NCI-H1048 (cell line): ENCODE measurements around the gene RC3H2.
"Not testable (repeated sequence)": the region's sequence is repeated elsewhere in the genome, so short reads cannot be mapped to it uniquely, and the experiment has no call there.

Experiments
- DNase-seq: peaks from one replicate; lab custom pipeline; 2025; lab: John Stamatoyannopoulos, UW

Gene RC3H2

DNA sequence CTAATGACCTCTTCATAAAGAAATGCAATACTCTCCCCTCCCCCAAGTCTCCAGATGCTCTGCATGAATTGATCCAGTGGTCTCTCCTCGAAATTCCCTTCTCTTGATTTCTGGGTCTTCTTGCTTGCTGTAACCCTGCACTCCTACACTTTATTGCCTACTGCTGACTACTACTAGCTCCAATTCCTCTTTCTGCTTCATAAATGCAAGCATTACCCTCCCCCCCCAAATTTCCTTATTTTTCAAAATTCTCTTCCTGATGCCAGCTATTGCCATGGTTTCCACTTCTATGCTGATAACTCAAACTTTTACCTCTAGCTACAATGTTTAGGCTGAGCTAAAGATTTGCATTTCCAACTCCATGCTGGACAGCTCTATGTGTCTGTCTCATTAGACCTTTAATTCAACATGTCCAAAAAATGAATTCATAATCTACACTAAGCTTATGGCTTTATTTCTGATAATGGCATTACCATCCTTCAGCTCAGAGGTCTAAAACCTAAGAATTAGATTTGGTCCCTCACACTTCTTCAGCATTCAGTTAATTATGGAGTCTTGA lies 24.7 kb upstream of the RC3H2 start:
- no peak for DNase-seq

DNA sequence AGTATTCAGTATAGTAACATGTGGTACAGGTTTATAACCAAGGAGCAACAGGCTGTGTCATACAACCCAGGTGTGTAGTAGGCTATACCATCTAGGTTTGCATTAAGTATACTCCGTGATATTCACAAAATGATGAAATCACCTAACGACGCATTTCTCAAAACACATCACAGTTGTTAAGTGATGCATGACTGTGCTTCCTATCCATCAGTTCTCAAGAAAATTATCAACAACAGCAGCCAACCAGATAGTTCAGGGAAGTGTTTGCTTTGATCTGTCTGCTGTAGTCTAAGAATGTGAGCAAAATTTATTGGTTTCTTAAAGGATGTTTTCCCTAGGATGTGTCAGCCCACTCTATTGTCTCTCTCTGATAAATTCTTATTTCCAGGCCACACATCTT lies 18.8 kb upstream of the RC3H2 start:
- DNase-seq, result no peak

DNA sequence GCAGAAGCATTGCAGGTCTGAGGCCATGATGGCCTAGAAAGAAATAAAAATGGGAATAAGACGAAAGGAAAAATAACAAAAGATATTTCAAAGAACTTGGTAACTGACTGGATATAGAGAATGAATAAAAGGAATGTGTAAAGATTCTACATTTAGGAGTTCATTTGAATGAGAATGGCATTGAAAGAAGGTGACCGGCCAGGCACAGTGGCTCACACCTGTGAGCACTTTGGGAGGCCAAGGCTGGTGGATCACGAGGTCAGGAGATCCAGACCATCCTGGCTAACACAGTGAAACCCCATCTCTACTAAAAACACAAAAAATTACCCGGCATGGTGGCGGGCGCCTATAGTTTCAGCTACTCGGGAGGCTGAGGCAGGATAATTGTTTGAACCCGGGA lies 17.6 kb upstream of the RC3H2 start:
- no peak for DNase-seq

DNA sequence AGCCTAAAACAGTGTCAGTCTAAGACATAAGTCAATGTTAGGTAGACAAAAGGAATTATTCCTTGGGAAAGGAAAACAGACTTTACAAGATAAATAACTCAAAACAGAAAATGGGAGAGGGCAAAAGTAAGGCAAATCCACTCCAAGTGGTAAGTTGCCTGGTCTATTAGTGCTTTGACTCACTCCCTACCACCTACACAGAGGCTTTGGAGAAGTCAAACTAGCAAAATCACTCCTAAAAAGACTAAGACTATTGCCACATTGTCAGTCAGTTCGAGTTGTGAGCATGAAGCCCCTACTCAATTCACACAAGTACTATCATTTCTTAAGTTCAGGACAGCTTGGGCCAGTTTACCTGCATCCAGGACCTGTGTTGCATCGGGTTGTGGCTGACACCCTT lies 13.2 kb upstream of the RC3H2 start:
- no peak for DNase-seq

DNA sequence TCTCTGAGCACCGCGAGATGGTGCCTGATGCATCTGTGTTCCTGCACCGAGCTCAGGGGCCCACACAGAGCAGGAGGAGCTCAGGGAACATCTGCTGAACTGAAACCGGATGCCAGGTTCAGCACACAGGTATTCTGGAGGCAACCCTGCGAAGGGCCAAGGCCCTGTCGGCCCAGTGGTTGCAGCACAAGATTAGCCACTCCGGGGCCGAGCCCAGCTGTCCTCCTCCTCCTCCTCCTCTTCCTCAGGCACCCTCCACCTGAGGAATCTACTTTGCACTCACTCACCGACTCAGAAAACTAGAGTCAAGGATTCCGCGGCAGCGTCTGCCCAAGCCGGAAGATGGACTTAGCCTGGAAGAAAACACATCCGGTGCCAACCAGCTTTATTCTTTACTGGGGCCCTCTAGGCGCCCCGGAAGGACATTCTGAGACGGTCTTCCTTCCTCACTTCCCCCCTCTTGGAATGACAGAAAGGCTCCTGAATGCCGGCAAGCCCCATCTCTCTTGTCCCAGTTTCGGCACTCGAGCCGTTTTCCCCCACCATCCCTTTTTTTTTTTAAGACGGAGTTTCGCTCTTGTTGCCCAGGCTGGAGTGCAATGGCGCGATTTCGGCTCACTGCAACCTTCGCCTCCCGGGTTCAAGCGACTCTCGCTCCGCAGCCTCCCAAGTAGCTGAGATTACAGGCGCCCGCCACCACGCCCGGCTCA lies 8.0 kb upstream of the RC3H2 start, which contains the start of gene ZBTB6:
Gene ZBTB6 (minus strand): TSS at position 360 of the 710 bp plus-strand sequence. CDS start 1,251 bp downstream, outside the sequence.
- DNase-seq, result peak; percentile 18

DNA sequence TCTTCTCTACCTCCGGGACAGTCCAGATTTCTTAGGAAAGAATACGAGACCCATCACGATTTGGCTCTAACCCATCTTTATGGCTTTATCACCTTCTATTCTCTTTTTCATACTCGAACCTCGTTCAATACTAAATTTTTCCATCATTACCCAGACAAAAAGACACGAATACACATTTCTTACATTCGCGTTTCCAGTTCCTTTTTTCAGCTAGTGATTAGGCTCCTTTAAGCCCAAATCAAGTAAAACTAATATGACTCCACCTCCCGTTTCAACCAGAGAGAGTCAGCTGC lies 7.5 kb upstream of the RC3H2 start:
- no peak for DNase-seq

DNA sequence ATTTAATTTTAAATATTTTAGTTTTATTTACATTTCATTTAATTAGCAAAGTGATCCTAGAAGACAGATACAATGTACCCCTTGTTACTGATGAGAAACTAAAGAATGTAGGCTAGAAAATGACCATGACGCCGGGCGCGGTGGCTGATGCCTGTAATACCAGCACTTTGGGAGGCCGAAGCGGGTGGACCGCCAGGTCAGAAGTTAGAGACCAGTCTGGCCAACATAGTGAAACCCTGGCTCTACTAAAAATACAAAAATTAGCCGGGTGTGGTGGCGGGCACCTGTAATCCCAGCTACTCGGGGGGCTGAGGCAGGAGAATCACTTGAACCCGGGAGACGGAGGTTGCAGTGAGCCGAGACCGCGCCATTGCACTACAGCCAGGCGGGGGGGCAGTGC lies 963 bp upstream of the RC3H2 start:
- not testable (repeated sequence) for DNase-seq

GRCh38 chr9:122904466-122904822 lies 715 bp downstream of the RC3H2 start:
- DNase-seq, result no peak

GRCh38 chr9:122900791-122901190 lies 4.4 kb downstream of the RC3H2 start:
- DNase-seq, result no peak

DNA sequence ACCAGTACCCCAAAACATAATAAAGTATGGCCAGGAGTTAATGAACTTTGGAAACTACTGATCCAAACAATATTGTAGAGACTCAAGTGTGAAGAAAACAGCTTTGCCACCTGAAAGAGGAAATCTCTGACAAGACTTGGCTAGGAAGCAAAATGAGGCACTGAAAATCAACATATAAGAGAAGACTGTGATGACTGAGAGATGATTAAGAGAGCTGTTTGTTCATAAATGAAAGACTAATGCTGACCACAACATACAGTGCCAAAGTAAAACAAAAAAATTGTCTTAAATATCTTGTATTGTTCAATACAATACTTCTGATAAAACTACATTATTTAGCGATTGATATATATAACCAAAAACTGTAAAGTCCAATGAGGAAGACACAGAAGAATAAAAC lies 7.2 kb downstream of the RC3H2 start:
- no peak for DNase-seq

GRCh38 chr9:122888480-122888879 lies 16.7 kb downstream of the RC3H2 start:
- no peak for DNase-seq

- no peak for DNase-seq
Measured at GRCh38 chr9:122883125-122883524, 22.0 kb downstream of the RC3H2 start.

GRCh38 chr9:122879443-122879842 lies 25.7 kb downstream of the RC3H2 start:
- DNase-seq, result no peak

- DNase-seq, result no peak
Measured at GRCh38 chr9:122875523-122875922, 29.6 kb downstream of the RC3H2 start.

DNA sequence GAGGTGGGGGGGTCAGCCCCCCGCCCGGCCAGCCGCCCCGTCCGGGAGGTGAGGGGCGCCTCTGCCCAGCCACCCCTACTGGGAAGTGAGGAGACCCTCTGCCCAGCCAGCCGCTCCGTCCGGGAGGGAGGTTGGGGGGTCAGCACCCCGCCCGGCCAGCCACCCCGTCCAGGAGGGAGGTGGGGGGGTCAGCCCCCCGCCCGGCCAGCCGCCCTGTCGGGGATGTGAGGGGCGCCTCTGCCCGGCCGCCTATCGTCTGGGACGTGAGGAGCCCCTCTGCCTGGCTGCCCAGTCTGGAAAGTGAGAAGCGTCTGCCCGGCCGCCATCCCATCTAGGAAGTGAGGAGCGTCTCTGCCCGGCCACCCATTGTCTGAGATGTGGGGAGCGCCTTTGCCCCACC lies 37.9 kb downstream of the RC3H2 start:
- DNase-seq, result not testable (repeated sequence)

DNA sequence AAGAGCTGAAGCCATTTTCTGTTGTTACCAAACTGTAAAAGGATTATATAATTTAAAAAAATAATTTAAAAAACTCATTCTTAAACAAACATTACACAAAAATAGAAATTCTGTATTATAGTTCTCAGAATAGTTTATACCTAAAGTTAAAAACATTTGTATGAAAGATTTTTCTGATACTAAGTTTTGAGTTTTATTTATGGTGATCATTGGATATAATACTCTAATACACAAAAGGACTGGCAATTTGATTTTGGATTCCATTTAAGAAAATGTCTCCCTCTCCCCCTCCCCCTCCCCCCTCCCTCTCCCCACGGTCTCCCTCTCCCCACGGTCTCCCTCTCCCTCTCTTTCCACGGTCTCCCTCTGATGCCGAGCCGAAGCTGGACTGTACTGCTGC lies 39.1 kb downstream of the RC3H2 start:
- DNase-seq, result no peak

- DNase-seq, result no peak
Measured at GRCh38 chr9:122865300-122865699, 39.9 kb downstream of the RC3H2 start.

DNA sequence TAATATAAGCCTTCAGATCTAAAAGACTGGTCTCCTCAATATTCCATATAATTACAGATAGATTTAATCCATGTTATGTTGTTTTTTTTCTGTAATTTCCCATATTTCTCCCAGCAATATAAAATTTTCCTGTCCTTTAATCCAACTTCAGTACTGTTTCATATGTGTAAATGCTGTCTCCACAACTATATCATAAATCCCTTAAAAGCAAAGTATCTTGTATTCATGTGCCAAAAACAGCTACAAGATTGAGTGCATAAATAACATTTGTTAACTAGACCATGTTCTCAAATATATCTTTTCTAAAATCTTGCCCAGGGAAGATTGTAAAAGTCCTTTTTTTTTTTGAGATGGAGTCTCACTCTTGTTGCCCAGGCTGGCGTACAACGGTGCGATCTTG lies 41.8 kb downstream of the RC3H2 start:
- DNase-seq, result no peak

DNA sequence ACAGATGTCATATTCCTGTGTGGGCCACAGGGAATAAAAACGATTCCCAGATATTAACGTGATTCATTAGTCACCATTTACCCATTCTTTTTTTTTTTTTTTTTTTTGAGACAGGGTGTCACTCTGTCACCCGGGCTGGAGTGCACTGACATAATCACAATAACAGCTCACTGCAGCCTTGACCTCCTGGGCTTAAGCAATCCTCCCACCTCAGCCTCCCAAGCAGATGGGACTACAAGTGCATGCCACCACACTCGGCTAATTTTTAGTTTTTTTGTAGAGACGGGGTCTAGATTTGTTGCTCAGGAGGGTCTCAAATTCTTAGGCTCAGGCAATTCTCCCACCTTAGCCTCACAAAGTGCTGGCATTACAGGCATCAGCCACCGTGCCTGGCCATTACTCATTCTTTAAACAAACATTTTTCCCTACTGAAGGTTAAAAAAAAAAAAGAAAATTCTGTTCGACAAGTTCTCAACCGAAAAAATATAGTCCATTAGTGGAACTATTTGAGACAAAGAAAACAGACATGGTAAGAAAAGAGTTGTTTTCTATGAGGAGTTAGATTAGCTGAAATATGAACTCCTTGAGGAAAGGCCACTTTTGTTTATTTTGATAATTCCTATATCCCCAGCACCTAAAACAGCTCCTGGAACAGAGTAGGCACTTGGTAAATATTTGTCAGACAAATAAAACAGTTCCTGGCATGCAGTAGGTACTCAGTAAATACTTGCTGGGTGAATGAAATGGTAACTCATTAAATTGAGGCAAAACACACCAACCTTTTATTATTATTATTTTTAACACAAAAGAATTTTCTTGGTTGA lies 44.6 kb downstream of the RC3H2 start:
- DNase-seq, result no peak

DNA sequence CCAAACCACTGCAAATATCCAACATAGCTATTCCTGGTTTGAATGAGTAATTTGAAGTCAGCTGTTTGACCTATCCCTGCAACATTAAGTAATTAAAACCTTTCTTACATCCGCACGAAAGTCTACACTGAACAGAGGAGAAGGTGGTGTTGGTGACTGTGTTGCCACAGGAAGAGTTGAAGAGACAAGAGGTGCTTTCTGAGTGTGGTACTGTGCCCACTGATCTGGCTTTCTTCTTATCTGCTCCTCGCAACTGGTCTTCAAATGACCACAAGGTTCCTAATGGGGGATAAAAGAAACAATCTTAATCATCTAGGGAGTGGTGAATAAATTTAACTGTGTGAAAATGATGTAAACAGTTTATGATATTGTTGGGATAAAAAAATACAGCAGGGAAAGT lies 47.3 kb downstream of the RC3H2 start:
- DNase-seq, result no peak

DNA sequence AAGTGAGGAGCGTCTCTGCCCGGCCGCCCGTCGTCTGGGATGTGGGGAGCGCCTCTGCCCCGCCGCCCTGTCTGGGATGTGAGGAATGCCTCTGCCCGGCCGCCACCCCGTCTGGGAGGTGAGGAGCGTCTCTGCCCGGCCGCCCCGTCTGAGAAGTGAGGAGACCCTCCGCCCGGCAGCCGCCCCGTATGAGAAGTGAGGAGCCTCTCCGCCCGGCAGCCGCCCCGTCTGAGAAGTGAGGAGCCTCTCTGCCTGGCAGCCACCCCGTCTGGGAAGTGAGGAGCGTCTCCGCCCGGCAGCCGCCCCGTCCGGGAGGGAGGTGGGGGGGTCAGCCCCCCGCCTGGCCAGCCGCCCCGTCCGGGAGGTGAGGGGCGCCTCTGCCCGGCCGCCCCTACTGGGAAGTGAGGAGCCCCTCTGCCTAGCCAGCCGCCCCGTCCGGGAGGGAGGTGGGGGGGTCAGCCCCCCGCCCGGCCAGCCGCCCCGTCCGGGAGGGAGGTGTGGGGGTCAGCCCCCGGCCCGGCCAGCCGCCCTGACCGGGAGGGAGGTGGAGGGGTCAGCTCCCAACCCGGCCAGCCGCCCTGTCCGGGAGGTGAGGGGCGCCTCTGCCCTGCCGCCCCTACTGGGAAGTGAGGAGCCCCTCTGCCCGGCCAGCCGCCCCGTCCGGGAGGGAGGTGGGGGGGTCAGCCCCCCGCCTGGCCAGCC lies 52.9 kb downstream of the RC3H2 start:
- not testable (repeated sequence) for DNase-seq

DNA sequence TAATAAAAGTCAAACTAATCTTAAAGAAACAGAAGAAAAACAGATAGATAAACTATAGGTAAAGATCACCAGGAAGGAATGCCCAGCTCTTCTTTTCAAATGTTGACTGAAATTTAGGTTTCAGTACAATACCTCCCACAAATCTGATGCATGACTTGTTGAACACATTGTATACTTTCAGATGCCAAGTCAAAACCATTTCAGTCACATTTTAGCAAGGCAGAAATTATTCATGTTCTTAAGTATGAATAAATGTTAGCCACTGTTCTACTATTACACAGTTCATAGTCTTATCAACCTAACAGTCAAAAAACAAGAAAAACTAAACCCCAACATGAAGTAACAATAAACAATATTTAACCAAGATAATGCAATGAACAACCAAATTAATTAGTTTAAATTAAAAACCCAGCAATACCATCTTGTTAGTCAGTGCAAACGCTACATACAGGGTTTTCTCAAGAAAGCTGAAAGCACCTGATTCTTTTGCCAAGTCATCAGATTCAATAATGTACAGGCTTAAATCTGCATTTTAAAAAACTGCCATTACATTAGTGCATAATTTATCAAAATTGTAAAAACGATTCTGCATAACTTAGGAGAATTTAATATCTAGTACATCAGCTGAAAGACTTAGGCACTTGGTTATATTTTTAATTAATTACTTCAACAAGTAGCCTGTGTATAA lies 56.8 kb downstream of the RC3H2 start:
- no peak for DNase-seq
